ENCODE data around the gene MRPL44.

Gene MRPL44

GRCh38 chr2:223947711-223948205 is 9.5 kb upstream of the MRPL44 start:
- H3K9me3 ChIP-seq (ENCODE audit: control insufficient read depth, low read length), result no peaks in the 10 kb centered on the region
- no peak for DNase-seq
- WGBS, result 41% methylated on average over 5 of the region's 5 CpGs

GRCh38 chr2:223949241-223949840 is 7.9 kb upstream of the MRPL44 start:
- Histone ChIP-seq H3K23ac (ENCODE audit: low read length in 2 of 2) (peak overlapping the region in 1 of 2 experiments; percentile 73), H2BK15ac (ENCODE audit: low read depth, poor library complexity, severe bottlenecking) (no peak overlapping the region), H3K79me1 (replicated peaks; ENCODE audit: low read length, poor library complexity, severe bottlenecking) (no peaks in the 10 kb centered on the region), H3K36me3 (ENCODE audit: control insufficient read depth in 1 of 2, insufficient read depth in 2 of 2, low read depth in 1 of 2, low read length in 2 of 2) (no peaks in the 10 kb centered on the region), H3K4ac (ENCODE audit: low read depth in 1 of 2, low read length in 2 of 2) (no peak overlapping the region), H3K18ac (ENCODE audit: low read depth in 1 of 2, low read length in 2 of 2) (no peak overlapping the region), H3K4me3 (ENCODE audit: insufficient read depth in 1 of 2, low read depth in 1 of 2, low read length in 2 of 2) (no peak overlapping the region), H3K27me3 (ENCODE audit: control insufficient read depth in 1 of 2, insufficient read depth in 1 of 2, low read length in 2 of 2) (no peaks in the 10 kb centered on the region), H2BK5ac (ENCODE audit: low read depth, low read length, poor library complexity, severe bottlenecking) (no peak overlapping the region), H3K4me2 (ENCODE audit: low read length, poor library complexity, severe bottlenecking) (no peak overlapping the region), H3K14ac (ENCODE audit: low read length in 2 of 2) (no peak overlapping the region), H3K4me1 (ENCODE audit: control insufficient read depth, insufficient read depth, low read depth, low read length) (no peaks in the 10 kb centered on the region), H2AFZ (ENCODE audit: low read depth, low read length) (no peak overlapping the region), H3K27ac (ENCODE audit: low read length, poor library complexity, severe bottlenecking) (no peak overlapping the region), H3K9ac (ENCODE audit: low read length) (no peak overlapping the region), H2AK5ac (ENCODE audit: low read length, severe bottlenecking) (no peak overlapping the region), H3K9me3 (ENCODE audit: control insufficient read depth, low read length) (no peaks in the 10 kb centered on the region), H4K8ac (ENCODE audit: low read length) (no peak overlapping the region), H4K91ac (ENCODE audit: low read length) (no peak overlapping the region), H2BK120ac (ENCODE audit: low read depth, low read length) (no peak overlapping the region), H2BK12ac (ENCODE audit: low read length in 2 of 2) (no peak overlapping the region)
- no peak for DNase-seq
- WGBS, result 73% methylated on average over 3 of the region's 3 CpGs

More at GRCh38 chr2:223947711-223948205, 9.5 kb upstream of the MRPL44 start:
- peak overlapping the region; percentile 51 for H2AK5ac ChIP-seq (ENCODE audit: low read length, severe bottlenecking)
- peak overlapping the region in 1 of 2 experiments; percentile 37 for H3K18ac ChIP-seq (ENCODE audit: low read depth in 1 of 2, low read length in 2 of 2)
- H3K23ac ChIP-seq (ENCODE audit: low read length in 2 of 2), result no peak overlapping the region
- no peak overlapping the region for H2AFZ ChIP-seq (ENCODE audit: low read depth, low read length)
- H2BK12ac ChIP-seq (ENCODE audit: low read length in 2 of 2), result peak overlapping the region in 1 of 2 experiments; percentile 24
- H4K8ac ChIP-seq (ENCODE audit: low read length), result no peak overlapping the region
- no peak overlapping the region for H2BK5ac ChIP-seq (ENCODE audit: low read depth, low read length, poor library complexity, severe bottlenecking)
- H3K4me1 ChIP-seq (ENCODE audit: control insufficient read depth, insufficient read depth, low read depth, low read length), result peaks cover 2% of the 10 kb centered on the region
- no peak overlapping the region for H3K9ac ChIP-seq (ENCODE audit: low read length)
- H2BK15ac ChIP-seq (ENCODE audit: low read depth, poor library complexity, severe bottlenecking), result no peak overlapping the region
- no peak overlapping the region for H2BK120ac ChIP-seq (ENCODE audit: low read depth, low read length)
- H3K27ac ChIP-seq (ENCODE audit: low read length, poor library complexity, severe bottlenecking), result no peak overlapping the region
- no peak overlapping the region for H3K4me3 ChIP-seq (ENCODE audit: insufficient read depth in 1 of 2, low read depth in 1 of 2, low read length in 2 of 2)
- H3K36me3 ChIP-seq (ENCODE audit: control insufficient read depth in 1 of 2, insufficient read depth in 2 of 2, low read depth in 1 of 2, low read length in 2 of 2), result no peaks in the 10 kb centered on the region
- H3K79me1 ChIP-seq (replicated peaks; ENCODE audit: low read length, poor library complexity, severe bottlenecking), result peaks cover 2% of the 10 kb centered on the region
- H3K14ac ChIP-seq (ENCODE audit: low read length in 2 of 2), result no peak overlapping the region
- H3K4me2 ChIP-seq (ENCODE audit: low read length, poor library complexity, severe bottlenecking), result no peak overlapping the region
- no peak overlapping the region for H4K91ac ChIP-seq (ENCODE audit: low read length)
- no peak overlapping the region for H3K4ac ChIP-seq (ENCODE audit: low read depth in 1 of 2, low read length in 2 of 2)
- H3K27me3 ChIP-seq (ENCODE audit: control insufficient read depth in 1 of 2, insufficient read depth in 1 of 2, low read length in 2 of 2), result no peaks in the 10 kb centered on the region

DNA sequence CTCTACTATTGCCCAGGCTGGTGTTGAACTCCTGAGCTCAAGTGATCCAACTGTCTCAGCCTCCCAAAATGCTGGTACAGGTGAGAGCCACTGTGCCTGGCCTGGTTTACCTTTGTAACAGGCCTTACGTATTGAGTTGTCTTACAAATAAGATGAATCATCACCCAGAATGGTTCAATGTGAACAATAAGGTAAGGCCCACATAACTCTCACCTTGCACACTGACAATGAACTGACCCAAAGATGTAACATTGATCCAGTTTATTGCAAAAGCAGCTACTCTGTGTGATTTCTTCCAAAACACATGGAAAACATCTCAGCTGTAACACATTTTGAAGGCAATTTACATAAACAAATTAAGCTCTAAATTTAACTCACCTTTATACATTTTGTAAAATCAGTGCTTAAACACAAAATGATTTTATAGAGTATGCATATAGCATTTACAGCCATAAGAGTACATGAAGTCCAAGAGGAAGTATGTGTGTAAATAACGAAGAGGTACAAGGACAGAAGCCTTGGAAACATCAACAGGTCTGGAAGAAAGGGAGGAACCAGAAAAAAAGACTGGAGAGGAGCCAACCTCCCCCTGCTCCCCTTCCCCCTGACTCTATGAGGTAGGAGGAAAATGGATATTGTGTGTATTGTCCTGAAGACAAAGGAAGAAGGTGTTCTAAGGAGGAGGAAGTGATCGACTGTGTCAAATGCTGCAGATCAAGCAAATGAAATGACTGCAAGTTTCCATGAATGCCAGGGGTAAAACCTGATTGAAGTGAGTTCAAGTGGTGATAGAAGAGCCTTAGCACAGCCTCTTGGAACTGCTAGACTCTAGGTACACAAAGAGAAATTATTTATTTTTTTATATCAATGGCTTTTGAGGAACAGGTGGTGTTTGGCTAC is 6.6 kb upstream of the MRPL44 start:
- Histone ChIP-seq H3K27ac (ENCODE audit: low read length, poor library complexity, severe bottlenecking) (no peak overlapping the region), H4K91ac (ENCODE audit: low read length) (no peak overlapping the region), H3K18ac (ENCODE audit: low read depth in 1 of 2, low read length in 2 of 2) (no peak overlapping the region), H2AK5ac (ENCODE audit: low read length, severe bottlenecking) (no peak overlapping the region), H3K9ac (ENCODE audit: low read length) (no peak overlapping the region), H4K8ac (ENCODE audit: low read length) (no peak overlapping the region), H2AFZ (ENCODE audit: low read depth, low read length) (no peak overlapping the region), H3K27me3 (ENCODE audit: control insufficient read depth in 1 of 2, insufficient read depth in 1 of 2, low read length in 2 of 2) (no peaks in the 10 kb centered on the region), H2BK5ac (ENCODE audit: low read depth, low read length, poor library complexity, severe bottlenecking) (no peak overlapping the region), H3K79me1 (replicated peaks; ENCODE audit: low read length, poor library complexity, severe bottlenecking) (no peaks in the 10 kb centered on the region), H2BK15ac (ENCODE audit: low read depth, poor library complexity, severe bottlenecking) (no peak overlapping the region), H3K14ac (ENCODE audit: low read length in 2 of 2) (no peak overlapping the region), H3K9me3 (ENCODE audit: control insufficient read depth, low read length) (no peaks in the 10 kb centered on the region), H2BK120ac (ENCODE audit: low read depth, low read length) (no peak overlapping the region), H3K4me1 (ENCODE audit: control insufficient read depth, insufficient read depth, low read depth, low read length) (no peaks in the 10 kb centered on the region), H3K36me3 (ENCODE audit: control insufficient read depth in 1 of 2, insufficient read depth in 2 of 2, low read depth in 1 of 2, low read length in 2 of 2) (no peaks in the 10 kb centered on the region), H3K4me3 (ENCODE audit: insufficient read depth in 1 of 2, low read depth in 1 of 2, low read length in 2 of 2) (no peak overlapping the region), H3K4ac (ENCODE audit: low read depth in 1 of 2, low read length in 2 of 2) (no peak overlapping the region), H2BK12ac (ENCODE audit: low read length in 2 of 2) (peak overlapping the region in 1 of 2 experiments; percentile 8), H3K4me2 (ENCODE audit: low read length, poor library complexity, severe bottlenecking) (no peak overlapping the region), H3K23ac (ENCODE audit: low read length in 2 of 2) (no peak overlapping the region)
- WGBS, result 79% methylated on average over 3 of the region's 3 CpGs
- no peak for DNase-seq

DNA sequence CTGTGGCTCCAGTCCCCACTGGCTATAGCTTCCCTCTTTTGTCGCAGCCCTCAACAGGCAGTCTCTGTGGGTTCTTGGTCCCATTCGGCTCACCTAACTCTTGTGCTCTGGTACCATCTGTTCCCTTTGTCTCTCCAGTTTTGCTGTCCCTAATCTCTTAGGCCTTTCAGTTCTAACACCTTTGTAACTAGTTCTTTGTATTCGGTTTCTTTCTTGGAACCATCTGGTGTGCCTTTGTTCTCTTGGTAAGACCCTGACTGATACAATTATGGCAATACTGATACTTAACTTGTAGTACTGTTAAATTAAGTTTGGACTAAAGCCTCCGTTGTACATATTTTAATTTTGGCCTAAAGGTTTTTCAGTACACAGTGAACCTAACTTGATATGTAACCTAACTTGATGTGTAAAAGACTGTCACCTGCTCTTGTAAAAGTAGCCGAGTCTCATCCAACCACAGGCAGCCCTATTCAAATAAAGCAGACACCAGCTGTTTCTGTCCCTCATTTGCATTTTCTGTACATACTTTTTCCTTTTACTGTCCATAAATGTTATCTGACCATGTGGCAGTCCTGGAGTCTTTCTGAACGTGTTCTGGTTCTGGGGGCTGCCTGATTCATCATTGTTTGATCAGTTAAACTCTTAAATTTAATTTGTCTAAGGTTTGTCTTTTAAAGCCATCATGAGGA is 4.8 kb upstream of the MRPL44 start:
- no peak overlapping the region for H3K4me3 ChIP-seq (ENCODE audit: insufficient read depth in 1 of 2, low read depth in 1 of 2, low read length in 2 of 2)
- H3K18ac ChIP-seq (ENCODE audit: low read depth in 1 of 2, low read length in 2 of 2), result no peak overlapping the region
- no peaks in the 10 kb centered on the region for H3K36me3 ChIP-seq (ENCODE audit: control insufficient read depth in 1 of 2, insufficient read depth in 2 of 2, low read depth in 1 of 2, low read length in 2 of 2)
- peaks cover under 1% of the 10 kb centered on the region for H3K79me1 ChIP-seq (replicated peaks; ENCODE audit: low read length, poor library complexity, severe bottlenecking)
- H2AK5ac ChIP-seq (ENCODE audit: low read length, severe bottlenecking), result no peak overlapping the region
- no peaks in the 10 kb centered on the region for H3K27me3 ChIP-seq (ENCODE audit: control insufficient read depth in 1 of 2, insufficient read depth in 1 of 2, low read length in 2 of 2)
- no peak overlapping the region for H3K27ac ChIP-seq (ENCODE audit: low read length, poor library complexity, severe bottlenecking)
- no peak overlapping the region for H2BK120ac ChIP-seq (ENCODE audit: low read depth, low read length)
- no peak overlapping the region for H2BK15ac ChIP-seq (ENCODE audit: low read depth, poor library complexity, severe bottlenecking)
- no peak overlapping the region for H2AFZ ChIP-seq (ENCODE audit: low read depth, low read length)
- H3K4me2 ChIP-seq (ENCODE audit: low read length, poor library complexity, severe bottlenecking), result no peak overlapping the region
- H3K4ac ChIP-seq (ENCODE audit: low read depth in 1 of 2, low read length in 2 of 2), result no peak overlapping the region
- no peak overlapping the region for H3K9ac ChIP-seq (ENCODE audit: low read length)
- H3K4me1 ChIP-seq (ENCODE audit: control insufficient read depth, insufficient read depth, low read depth, low read length), result no peaks in the 10 kb centered on the region
- H4K91ac ChIP-seq (ENCODE audit: low read length), result no peak overlapping the region
- H3K9me3 ChIP-seq (ENCODE audit: control insufficient read depth, low read length), result no peaks in the 10 kb centered on the region
- H2BK5ac ChIP-seq (ENCODE audit: low read depth, low read length, poor library complexity, severe bottlenecking), result no peak overlapping the region
- WGBS, result 95% methylated on average over 5 of the region's 6 CpGs
- H2BK12ac ChIP-seq (ENCODE audit: low read length in 2 of 2), result no peak overlapping the region
- H4K8ac ChIP-seq (ENCODE audit: low read length), result no peak overlapping the region
- no peak for DNase-seq
- no peak overlapping the region for H3K14ac ChIP-seq (ENCODE audit: low read length in 2 of 2)
- H3K23ac ChIP-seq (ENCODE audit: low read length in 2 of 2), result no peak overlapping the region
